ENCODE measurements around the gene GYPC.
"Not testable (repeated sequence)": the region's sequence is repeated elsewhere in the genome, so short reads cannot be mapped to it uniquely, and the experiment has no call there.

GYPC gene

GRCh38 chr2:126672980-126673605 lies 17.1 kb downstream of the GYPC start:
- no peak for DNase-seq

- no peak for DNase-seq
Observed at GRCh38 chr2:126674075-126674744, 18.3 kb downstream of the GYPC start.

- DNase-seq = no peak
Observed at GRCh38 chr2:126675637-126676036, 19.7 kb downstream of the GYPC start.

- no peak for DNase-seq
Observed at GRCh38 chr2:126676221-126677175, 20.5 kb downstream of the GYPC start.

- no peak for DNase-seq
Observed at GRCh38 chr2:126677176-126677538, 21.2 kb downstream of the GYPC start.

GRCh38 chr2:126678269-126679065 lies 22.5 kb downstream of the GYPC start:
- no peak for DNase-seq

GRCh38 chr2:126679094-126679713 lies 23.2 kb downstream of the GYPC start:
- no peak for DNase-seq

GRCh38 chr2:126681505-126681904 lies 25.5 kb downstream of the GYPC start:
- no peak for DNase-seq

GRCh38 chr2:126685629-126686028 lies 29.7 kb downstream of the GYPC start:
- DNase-seq = no peak

GRCh38 chr2:126686286-126686685 lies 30.3 kb downstream of the GYPC start:
- DNase-seq = no peak

- no peak for DNase-seq
Observed at GRCh38 chr2:126686841-126687485, 31.0 kb downstream of the GYPC start.

GRCh38 chr2:126687503-126687902 lies 31.5 kb downstream of the GYPC start:
- no peak for DNase-seq

- DNase-seq = not testable (repeated sequence)
Observed at GRCh38 chr2:126688594-126688993, 32.6 kb downstream of the GYPC start.

- DNase-seq = not testable (repeated sequence)
Observed at GRCh38 chr2:126692241-126692640, 36.3 kb downstream of the GYPC start.

GRCh38 chr2:126692934-126693592 lies 37.1 kb downstream of the GYPC start:
- not testable (repeated sequence) for DNase-seq

GRCh38 chr2:126696644-126697520 lies 40.9 kb downstream of the GYPC start:
- DNase-seq = no peak

GRCh38 chr2:126698376-126698775 lies 42.4 kb downstream of the GYPC start:
- DNase-seq = no peak

- no peak for DNase-seq
Observed at GRCh38 chr2:126699018-126699417, 43.1 kb downstream of the GYPC start.

- no peak for DNase-seq
Observed at GRCh38 chr2:126699716-126700581, 44.0 kb downstream of the GYPC start.
